GM18511 (cell line): ENCODE data around the gene TUBA4A.
"Not testable (repeated sequence)": the region's sequence is repeated elsewhere in the genome, so short reads cannot be mapped to it uniquely, and the experiment has no call there.

Experiments used
- ATAC-seq: cut with Tn5 transposase; IDR thresholded peaks from one replicate; pipeline ENCODE4 v1.9.1; 2021; ENCODE audit warnings: mild to moderate bottlenecking, moderate library complexity; ENCODE audit not compliant: unreplicated experiment

The TUBA4A gene

GRCh38 chr2:219214141-219214540, 39.6 kb downstream of the TUBA4A start:
- no peak for ATAC-seq

GRCh38 chr2:219213486-219214071, 40.1 kb downstream of the TUBA4A start:
- no peak for ATAC-seq

GRCh38 chr2:219213026-219213415, 40.7 kb downstream of the TUBA4A start:
- ATAC-seq = no peak

GRCh38 chr2:219210886-219211362, 42.8 kb downstream of the TUBA4A start:
- ATAC-seq = no peak

- ATAC-seq = no peak
Observed at GRCh38 chr2:219210196-219210885, 43.4 kb downstream of the TUBA4A start.

GRCh38 chr2:219209236-219210195, 44.2 kb downstream of the TUBA4A start:
- ATAC-seq = no peak

- ATAC-seq = no peak
Observed at GRCh38 chr2:219207884-219208740, 45.6 kb downstream of the TUBA4A start.

- no peak for ATAC-seq
Observed at GRCh38 chr2:219207134-219207883, 46.4 kb downstream of the TUBA4A start.

GRCh38 chr2:219206328-219207133, 47.2 kb downstream of the TUBA4A start, which contains the start of gene ZFAND2B:
TSS of gene ZFAND2B (plus strand) at chr2:219206782. CDS start at chr2:219206988, 206 bp downstream.
- ATAC-seq = peak; percentile 99

- ATAC-seq = no peak
Observed at GRCh38 chr2:219205981-219206327, 47.8 kb downstream of the TUBA4A start.

GRCh38 chr2:219205165-219205538, 48.6 kb downstream of the TUBA4A start:
- ATAC-seq = no peak

GRCh38 chr2:219204425-219205164, 49.1 kb downstream of the TUBA4A start:
- ATAC-seq = no peak

- ATAC-seq = not testable (repeated sequence)
Observed at GRCh38 chr2:219201331-219201730, 52.4 kb downstream of the TUBA4A start.

- not testable (repeated sequence) for ATAC-seq
Observed at GRCh38 chr2:219200502-219201326, 53.0 kb downstream of the TUBA4A start.
